GM13977 (cell line): ENCODE results near the gene CST3.

Source experiments
- DNase-seq: peaks from one replicate; pipeline ENCODE4 v3.0.0; 2012; ENCODE audit warnings: low spot score
- CTCF ChIP-seq: IDR thresholded peaks from 2 replicates; pipeline ENCODE4 v1.5.1; 2012; ENCODE audit warnings: mild to moderate bottlenecking, control low read depth; ENCODE audit not compliant: insufficient read depth; ENCODE audit errors: extremely low read depth, missing control alignments
- in situ Hi-C: fragments of 300-500 bp; cut with MboI; formaldehyde crosslinking; loops from one replicate; pipeline ENCODE4 v1.12.0; 2022; ENCODE audit warnings: low sequenced_read_pairs, low pct_unique_long_range_greater_than_20kb, mixed read lengths, inconsistent platforms; ENCODE audit not compliant: unreplicated experiment

Gene CST3

GRCh38 chr20:23657202-23657601 lies 19.4 kb upstream of the CST3 start:
- in situ Hi-C loops: no loop called here
- TF ChIP-seq CTCF: no peak
- DNase-seq: no peak

GRCh38 chr20:23656372-23656771 lies 18.6 kb upstream of the CST3 start:
- no peak for TF ChIP-seq CTCF
- DNase-seq: no peak
- in situ Hi-C loops: no loop called here

- in situ Hi-C loops: no loop called here
- no peak for TF ChIP-seq CTCF
- DNase-seq: no peak
Measured at GRCh38 chr20:23655491-23656211, 17.9 kb upstream of the CST3 start.

GRCh38 chr20:23654717-23655116 lies 17.0 kb upstream of the CST3 start:
- no peak for DNase-seq
- no peak for TF ChIP-seq CTCF
- in situ Hi-C loops: no loop called here

- no peak for TF ChIP-seq CTCF
Measured at GRCh38 chr20:23654000-23654399, 16.2 kb upstream of the CST3 start.

GRCh38 chr20:23653400-23653938 lies 15.7 kb upstream of the CST3 start:
- TF ChIP-seq CTCF: no peak
- in situ Hi-C loops: no loop called here
- peak; percentile 2 for DNase-seq

More at GRCh38 chr20:23654000-23654399, 16.2 kb upstream of the CST3 start:
- in situ Hi-C loops: no loop called here
- no peak for DNase-seq
